Neural cell (in vitro differentiated cells): ENCODE measurements around the gene POLR3E. TPM values are rescaled to one million over a fixed set of nuclear protein-coding genes. Genes with fewer than 3 reads are reported as not detected.

Experiments used
- H2AFZ ChIP-seq: fragments of 200-600, 300-800 bp; sonication (generic), shearing (Covaris generic); 2 replicates; pipeline ENCODE4 v1.6.0; 2014; ENCODE audit warnings: low read depth, mild to moderate bottlenecking, antibody characterized with exemption, low read length, moderate library complexity
- H3F3A ChIP-seq: fragments of 200-600 bp; shearing (Covaris generic); 2 replicates; pipeline ENCODE4 v1.6.1; 2016; ENCODE audit warnings: mild to moderate bottlenecking, moderate library complexity, mixed read lengths, antibody characterized with exemption, low read length; ENCODE audit not compliant: insufficient read depth, poor library complexity, severe bottlenecking
- H3K27ac ChIP-seq: fragments of 200-600, 300-800 bp; sonication (generic), shearing (Covaris generic); 2 replicates; pipeline ENCODE4 v1.5.1; 2014; ENCODE audit warnings: mild to moderate bottlenecking, low read length, moderate library complexity
- H3K27me3 ChIP-seq: fragments of 300-800, 200-600 bp; sonication (generic), shearing (Covaris generic); 2 replicates; pipeline ENCODE4 v1.6.0; 2014; ENCODE audit warnings: mild to moderate bottlenecking, low read depth, low read length, moderate library complexity; ENCODE audit not compliant: insufficient read depth
- H3K36me3 ChIP-seq: fragments of 300-800, 200-600 bp; sonication (generic), shearing (Covaris generic); 2 replicates; pipeline ENCODE4 v1.5.1; 2014; ENCODE audit warnings: mild to moderate bottlenecking, antibody characterized with exemption, low read length, moderate library complexity; ENCODE audit not compliant: insufficient read depth
- H3K4me2 ChIP-seq: fragments of 300-800, 200-600 bp; sonication (generic), shearing (Covaris generic); 2 replicates; pipeline ENCODE4 v1.6.0; 2014; ENCODE audit warnings: mild to moderate bottlenecking, low read length
- H3K4me3 ChIP-seq: fragments of 300-800, 200-600 bp; sonication (generic), shearing (Covaris generic); 2 replicates; pipeline ENCODE4 v1.5.1; 2014; ENCODE audit warnings: mild to moderate bottlenecking, low read length, moderate library complexity
- H3K79me2 ChIP-seq: fragments of 200-600 bp; shearing (Covaris generic); replicated peaks from 2 replicates; pipeline ENCODE4 v1.6.0; 2014; ENCODE audit warnings: mild to moderate bottlenecking, low read length, moderate library complexity; ENCODE audit not compliant: insufficient read depth
- H3K9ac ChIP-seq: fragments of 300-800, 200-600 bp; sonication (generic), shearing (Covaris generic); 2 replicates; pipeline ENCODE4 v1.6.1; 2016; ENCODE audit warnings: mild to moderate bottlenecking, low read length, mixed read lengths
- H3K9me2 ChIP-seq: fragments of 200-600 bp; shearing (Covaris generic); 2 replicates; pipeline ENCODE4 v1.6.1; 2016; ENCODE audit warnings: mild to moderate bottlenecking, low read length, mixed read lengths; ENCODE audit not compliant: insufficient read depth
- H3K9me3 ChIP-seq: fragments of 200-600, 300-800 bp; sonication (generic), shearing (Covaris generic); 2 replicates; pipeline ENCODE4 v1.6.1; 2016; ENCODE audit warnings: mild to moderate bottlenecking, mixed run types, low read length, moderate library complexity, mixed read lengths
- H4K20me1 ChIP-seq: fragments of 200-600 bp; shearing (Covaris generic); 2 replicates; pipeline ENCODE4 v1.6.1; 2016; ENCODE audit warnings: mild to moderate bottlenecking, mixed run types; ENCODE audit not compliant: insufficient read depth
- CTCF ChIP-seq: fragments of 450-650 bp; IDR thresholded peaks from 2 replicates; pipeline ENCODE4 v1.5.1; 2014; ENCODE audit warnings: antibody characterized with exemption, mild to moderate bottlenecking, moderate library complexity; ENCODE audit not compliant: poor library complexity, severe bottlenecking
- EP300 ChIP-seq: fragments of 450-650 bp; conservative IDR thresholded peaks from 2 replicates; pipeline ENCODE4 v1.6.1; 2014; ENCODE audit warnings: antibody characterized with exemption, mild to moderate bottlenecking, moderate library complexity; ENCODE audit not compliant: poor library complexity, severe bottlenecking
- EZH2 ChIP-seq: fragments of 200-600, 300-800 bp; shearing (Covaris generic), sonication (generic); IDR thresholded peaks from 2 replicates; pipeline ENCODE4 v1.6.1; 2014; ENCODE audit warnings: antibody characterized with exemption, low read length, borderline replicate concordance, mild to moderate bottlenecking; ENCODE audit not compliant: insufficient read depth, poor library complexity, severe bottlenecking
- MXI1 ChIP-seq: fragments of 450-650 bp; conservative IDR thresholded peaks from 2 replicates; pipeline ENCODE4 v1.6.1; 2014; ENCODE audit warnings: antibody characterized with exemption, mild to moderate bottlenecking; ENCODE audit not compliant: poor library complexity, severe bottlenecking
- POLR2AphosphoS5 ChIP-seq: IDR thresholded peaks from 2 replicates; pipeline ENCODE4 v1.6.1; 2012
- RAD21 ChIP-seq: fragments of 450-650 bp; conservative IDR thresholded peaks from 2 replicates; pipeline ENCODE4 v1.6.1; 2014; ENCODE audit warnings: antibody characterized with exemption, mild to moderate bottlenecking, moderate library complexity
- SMC3 ChIP-seq: fragments of 450-650 bp; conservative IDR thresholded peaks from 2 replicates; pipeline ENCODE4 v1.6.1; 2014; ENCODE audit warnings: antibody characterized with exemption, mild to moderate bottlenecking, moderate library complexity; ENCODE audit not compliant: poor library complexity
- TAF1 ChIP-seq: IDR thresholded peaks from 2 replicates; pipeline ENCODE4 v1.6.1; 2012; ENCODE audit warnings: low read depth
- polyA plus RNA-seq: library from polyadenylated mRNA; depleted of rRNA; stranded (reverse); fragments of >200 nt; gene quantifications from 2 replicates; pipeline ENCODE4 v1.2.3, GENCODE V29; 2014
- TF ChIP-seq, protein P1 (sequence below): IDR thresholded peaks from 2 replicates; pipeline ENCODE4 v1.6.1; 2012; ENCODE audit warnings: borderline replicate concordance

POLR3E gene
- polyA plus RNA-seq, 1 donor from 2014 or later = 47.4 TPM

- no peak overlapping the region for H2AFZ ChIP-seq
- H3K4me3 ChIP-seq = no peak overlapping the region
- H3K9ac ChIP-seq = no peak overlapping the region
- no peaks in the 10 kb centered on the region for H3K27me3 ChIP-seq
- H3K4me2 ChIP-seq = no peak overlapping the region
- H3K36me3 ChIP-seq = no peaks in the 10 kb centered on the region
- H3K9me3 ChIP-seq = no peaks in the 10 kb centered on the region
- TF ChIP-seq, protein P1, sequence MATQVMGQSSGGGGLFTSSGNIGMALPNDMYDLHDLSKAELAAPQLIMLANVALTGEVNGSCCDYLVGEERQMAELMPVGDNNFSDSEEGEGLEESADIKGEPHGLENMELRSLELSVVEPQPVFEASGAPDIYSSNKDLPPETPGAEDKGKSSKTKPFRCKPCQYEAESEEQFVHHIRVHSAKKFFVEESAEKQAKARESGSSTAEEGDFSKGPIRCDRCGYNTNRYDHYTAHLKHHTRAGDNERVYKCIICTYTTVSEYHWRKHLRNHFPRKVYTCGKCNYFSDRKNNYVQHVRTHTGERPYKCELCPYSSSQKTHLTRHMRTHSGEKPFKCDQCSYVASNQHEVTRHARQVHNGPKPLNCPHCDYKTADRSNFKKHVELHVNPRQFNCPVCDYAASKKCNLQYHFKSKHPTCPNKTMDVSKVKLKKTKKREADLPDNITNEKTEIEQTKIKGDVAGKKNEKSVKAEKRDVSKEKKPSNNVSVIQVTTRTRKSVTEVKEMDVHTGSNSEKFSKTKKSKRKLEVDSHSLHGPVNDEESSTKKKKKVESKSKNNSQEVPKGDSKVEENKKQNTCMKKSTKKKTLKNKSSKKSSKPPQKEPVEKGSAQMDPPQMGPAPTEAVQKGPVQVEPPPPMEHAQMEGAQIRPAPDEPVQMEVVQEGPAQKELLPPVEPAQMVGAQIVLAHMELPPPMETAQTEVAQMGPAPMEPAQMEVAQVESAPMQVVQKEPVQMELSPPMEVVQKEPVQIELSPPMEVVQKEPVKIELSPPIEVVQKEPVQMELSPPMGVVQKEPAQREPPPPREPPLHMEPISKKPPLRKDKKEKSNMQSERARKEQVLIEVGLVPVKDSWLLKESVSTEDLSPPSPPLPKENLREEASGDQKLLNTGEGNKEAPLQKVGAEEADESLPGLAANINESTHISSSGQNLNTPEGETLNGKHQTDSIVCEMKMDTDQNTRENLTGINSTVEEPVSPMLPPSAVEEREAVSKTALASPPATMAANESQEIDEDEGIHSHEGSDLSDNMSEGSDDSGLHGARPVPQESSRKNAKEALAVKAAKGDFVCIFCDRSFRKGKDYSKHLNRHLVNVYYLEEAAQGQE = no peak
- TF ChIP-seq TAF1 = no peak
- TF ChIP-seq MXI1 = no peak
- TF ChIP-seq POLR2AphosphoS5 = no peak
- no peak for TF ChIP-seq EP300
- TF ChIP-seq SMC3 = no peak
- TF ChIP-seq CTCF = no peak
- TF ChIP-seq RAD21 = no peak
- no peak for TF ChIP-seq EZH2
- no peaks in the 10 kb centered on the region for H4K20me1 ChIP-seq
- H3K27ac ChIP-seq = no peak overlapping the region
- no peaks in the 10 kb centered on the region for H3K79me2 ChIP-seq
- no peaks in the 10 kb centered on the region for H3F3A ChIP-seq
- H3K9me2 ChIP-seq = no peaks in the 10 kb centered on the region
Measured at GRCh38 chr16:22257440-22257839, 39.8 kb upstream of the POLR3E start.

DNA sequence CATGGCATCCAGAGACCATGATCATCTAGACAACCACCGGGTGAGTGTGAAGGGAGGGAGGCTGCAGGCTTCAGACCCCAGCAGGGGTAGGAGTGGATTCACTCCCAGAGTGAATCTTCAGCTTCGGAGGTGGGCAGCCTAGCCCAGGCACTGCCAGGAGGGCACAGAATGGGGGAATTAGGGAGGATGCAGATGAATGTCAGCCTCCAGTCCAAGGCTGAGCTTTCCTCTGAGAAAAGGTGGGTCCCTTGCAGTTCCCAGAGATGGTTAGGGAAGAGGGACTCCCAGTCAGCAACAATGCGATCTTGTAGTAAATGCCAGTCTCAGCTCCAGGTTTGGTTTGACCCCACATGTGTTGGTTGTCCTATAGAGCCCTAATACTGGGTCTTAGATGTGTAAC lies 36.7 kb upstream of the POLR3E start:
- no peaks in the 10 kb centered on the region for H4K20me1 ChIP-seq
- no peak for TF ChIP-seq EZH2
- no peak for TF ChIP-seq CTCF
- TF ChIP-seq, protein P1 = no peak
- TF ChIP-seq RAD21 = no peak
- no peak for TF ChIP-seq POLR2AphosphoS5
- TF ChIP-seq SMC3 = no peak
- no peak for TF ChIP-seq MXI1
- TF ChIP-seq EP300 = no peak
- TF ChIP-seq TAF1 = no peak
- H3K27me3 ChIP-seq = no peaks in the 10 kb centered on the region
- no peak overlapping the region for H2AFZ ChIP-seq
- H3K4me3 ChIP-seq = no peak overlapping the region
- H3K9ac ChIP-seq = no peak overlapping the region
- no peaks in the 10 kb centered on the region for H3F3A ChIP-seq
- H3K36me3 ChIP-seq = no peaks in the 10 kb centered on the region
- H3K4me2 ChIP-seq = no peak overlapping the region
- H3K27ac ChIP-seq = no peak overlapping the region
- H3K9me2 ChIP-seq = no peaks in the 10 kb centered on the region
- no peaks in the 10 kb centered on the region for H3K9me3 ChIP-seq
- no peaks in the 10 kb centered on the region for H3K79me2 ChIP-seq
